Small intestine (tissue), 4 donors: ENCODE results near the gene PSG7. TPM values are rescaled to one million over a fixed set of nuclear protein-coding genes. Genes with fewer than 3 reads are reported as not detected.

ENCODE experiments used
- polyA plus RNA-seq, 4 donors: library from polyadenylated mRNA; stranded (reverse) in 3 of 4; unstranded in 1 of 4; fragments of 200-250 nt in 3 of 4; fragments of 120-200 nt in 1 of 4; gene quantifications; one replicate each; pipeline versions ENCODE4 v1.2.1 to v1.2.3, GENCODE V29; 2013
- donor health status: healthy with polysubstance abuse.
- donor health status: Bipolar disorder and iron deficiency.
- donor health status: healthy.

The PSG7 gene
- polyA plus RNA-seq, 4 donors: not detected

Other genes starting within 250 kb of the PSG7 start
- gene PSG3, start 196.7 kb downstream of the PSG7 start, polyA plus RNA-seq: under 1 TPM in 1 of 4 donors, not detected in 3; 0.03 TPM
- gene PSG8, start 171.5 kb downstream of the PSG7 start, polyA plus RNA-seq: not detected
- gene PSG1, start 57.5 kb downstream of the PSG7 start, polyA plus RNA-seq: not detected
- not detected for gene PSG6, start 19.3 kb downstream of the PSG7 start, polyA plus RNA-seq
- gene PSG11, start 89.3 kb upstream of the PSG7 start, polyA plus RNA-seq: not detected
- gene PSG2, start 145.5 kb upstream of the PSG7 start, polyA plus RNA-seq: 1 to 10 TPM in 1 of 4 donors, under 1 TPM in 1, not detected in 2; 0.04 to 2.2 TPM
- not detected for gene PSG5, start 249.3 kb upstream of the PSG7 start, polyA plus RNA-seq